HG03097 (cell line): ENCODE data around the gene MAJIN.

Source experiments
- ATAC-seq: cut with Tn5 transposase; IDR thresholded peaks from one replicate; pipeline ENCODE4 v1.9.1; 2021; ENCODE audit not compliant: unreplicated experiment, low FRiP score

MAJIN gene

DNA sequence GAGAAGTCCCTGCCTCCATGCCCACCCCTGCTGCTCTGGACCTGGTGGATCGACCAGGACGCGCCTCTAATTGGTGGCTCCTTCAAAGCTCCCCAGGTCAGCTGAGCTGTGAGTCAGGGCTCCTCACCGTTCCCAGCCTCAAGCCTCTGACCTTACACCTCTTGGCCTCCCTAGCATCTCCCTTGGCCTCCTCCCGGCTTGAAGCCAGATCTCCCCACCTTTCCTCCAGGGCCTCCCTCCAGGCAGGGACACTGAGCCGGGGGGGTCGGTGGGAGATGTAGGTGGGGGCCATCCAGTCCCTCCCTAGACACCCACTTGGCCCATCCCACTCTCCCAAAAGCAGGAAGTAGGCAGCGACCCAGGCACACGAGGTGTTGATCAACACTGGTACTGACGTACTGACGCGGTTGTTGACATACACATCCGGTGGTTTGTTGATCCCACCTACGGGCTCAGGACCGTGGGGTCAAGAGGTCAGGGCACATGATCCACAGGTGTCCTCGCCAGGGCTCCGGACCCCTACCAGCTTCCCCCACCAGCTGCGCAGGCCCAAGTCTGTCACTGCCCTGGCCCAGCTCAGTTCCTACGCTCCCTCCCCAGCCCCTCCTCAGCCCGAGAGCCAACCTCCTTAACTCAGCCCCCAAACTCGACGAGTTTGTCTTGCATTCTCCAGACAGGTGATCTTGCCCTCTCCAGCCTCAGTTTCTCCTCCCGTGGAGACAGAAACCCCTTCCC lies 55.7 kb downstream of the MAJIN start:
- peak; percentile 24 for ATAC-seq

DNA sequence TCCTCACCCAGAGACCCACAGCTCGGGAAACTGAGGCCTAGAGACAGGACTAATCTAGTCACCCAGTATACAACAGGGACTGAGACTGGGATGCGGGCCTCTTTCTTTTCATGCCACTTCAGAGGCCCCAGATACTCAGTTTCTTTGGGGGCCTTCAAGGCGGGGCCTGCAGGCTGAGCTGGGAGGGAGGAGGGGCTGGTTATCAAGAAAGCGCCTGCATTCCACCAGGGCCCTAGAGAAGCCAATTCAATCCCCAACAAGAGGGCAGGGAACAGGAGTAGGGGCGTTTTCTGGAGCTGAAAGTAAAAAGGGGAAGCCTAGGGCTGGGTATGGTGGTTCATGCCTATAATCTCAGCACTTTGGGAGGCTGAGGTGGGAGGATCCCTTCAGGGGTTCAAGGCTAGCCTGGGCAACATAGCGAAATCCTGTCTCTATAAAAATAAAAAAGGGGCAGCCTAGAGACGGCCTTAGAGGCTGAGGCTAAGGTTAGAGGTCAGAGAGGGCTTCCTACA lies 56.5 kb downstream of the MAJIN start:
- ATAC-seq = no peak

DNA sequence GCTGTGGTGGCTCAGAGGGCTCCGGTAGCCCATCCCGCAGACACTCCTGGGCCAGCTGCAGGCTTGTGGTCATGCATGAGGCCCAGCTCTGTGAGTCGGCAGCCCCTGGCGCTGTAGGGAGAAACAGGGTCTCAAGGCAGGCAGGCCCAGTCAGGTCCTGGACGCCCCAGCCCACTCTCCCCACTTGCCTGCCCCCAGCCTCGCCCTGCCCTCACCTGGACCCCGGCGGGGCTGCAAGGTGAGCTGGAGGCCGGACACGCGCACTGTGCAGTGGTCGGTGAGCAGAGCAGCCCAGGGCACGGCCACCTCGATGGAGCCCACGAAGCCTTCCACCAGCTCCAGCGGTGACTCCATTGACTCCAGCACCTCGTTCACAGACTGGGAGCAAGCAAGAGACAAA lies 57.8 kb downstream of the MAJIN start:
- ATAC-seq = no peak

DNA sequence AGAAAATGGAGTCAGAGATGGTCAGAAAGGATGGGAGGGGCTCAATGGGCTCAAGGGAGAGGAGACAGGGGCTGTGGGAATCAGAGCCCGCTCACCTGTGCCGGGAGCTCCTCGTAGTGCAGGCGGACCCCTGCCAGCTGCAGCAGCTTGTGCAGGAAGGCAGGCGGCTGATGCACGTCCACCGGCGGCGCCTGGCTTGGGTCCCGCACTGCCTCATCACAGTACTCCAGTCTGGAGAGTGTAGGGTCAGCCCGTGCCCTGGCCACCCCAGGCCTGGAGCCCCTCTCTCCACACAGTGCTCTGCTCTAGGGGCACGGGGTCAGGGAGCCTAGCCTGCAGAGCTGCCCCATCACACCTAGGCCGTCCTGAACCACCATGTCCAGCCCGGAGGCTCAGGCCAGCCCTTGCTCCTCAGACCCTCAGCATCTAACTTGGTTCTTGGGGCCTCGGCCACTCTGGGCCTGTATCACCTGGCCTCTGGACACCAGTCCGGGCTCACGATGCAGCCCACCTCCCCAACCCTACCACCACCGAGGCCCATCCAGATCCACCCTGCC lies 58.7 kb downstream of the MAJIN start:
- ATAC-seq = no peak

DNA sequence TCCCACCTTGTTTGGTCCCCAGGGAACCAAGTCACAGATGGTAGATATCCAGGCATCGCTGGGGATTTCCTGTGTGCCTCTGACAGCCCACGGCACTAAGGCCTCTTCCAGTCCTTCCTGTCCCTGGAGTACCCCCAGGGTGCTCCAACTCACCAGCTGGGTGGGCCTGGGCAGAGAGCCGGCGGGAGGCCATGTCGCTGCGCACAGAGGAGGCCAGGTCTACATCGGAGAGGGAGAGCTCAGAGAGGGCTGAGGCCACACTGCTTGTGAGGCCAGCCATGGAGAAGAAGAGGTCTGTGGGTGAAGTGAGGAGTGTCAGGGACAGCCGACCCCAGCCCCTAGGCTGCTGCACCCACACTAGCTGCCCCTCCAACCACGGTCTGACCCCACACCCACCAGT lies 60.2 kb downstream of the MAJIN start:
- no peak for ATAC-seq

DNA sequence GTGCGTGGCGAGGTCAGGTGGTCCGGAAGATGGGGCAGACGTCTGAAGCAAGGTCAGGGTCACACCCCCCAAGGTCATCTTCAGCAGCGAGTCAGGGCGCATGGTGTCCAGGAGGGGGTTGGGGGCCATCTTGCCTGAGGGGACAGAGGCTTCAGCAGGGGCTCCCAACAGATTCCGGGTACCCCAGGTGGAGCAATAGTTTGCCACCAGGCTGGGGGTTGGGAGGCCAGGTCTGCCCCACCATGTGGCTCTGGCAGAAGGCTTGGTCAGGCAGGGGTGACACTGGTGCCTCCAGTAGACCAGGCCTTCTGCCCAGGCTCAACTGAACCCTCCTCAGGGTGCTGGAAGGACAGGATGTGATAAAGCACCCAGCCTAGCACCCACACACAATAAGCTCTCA lies 60.8 kb downstream of the MAJIN start:
- ATAC-seq = no peak

DNA sequence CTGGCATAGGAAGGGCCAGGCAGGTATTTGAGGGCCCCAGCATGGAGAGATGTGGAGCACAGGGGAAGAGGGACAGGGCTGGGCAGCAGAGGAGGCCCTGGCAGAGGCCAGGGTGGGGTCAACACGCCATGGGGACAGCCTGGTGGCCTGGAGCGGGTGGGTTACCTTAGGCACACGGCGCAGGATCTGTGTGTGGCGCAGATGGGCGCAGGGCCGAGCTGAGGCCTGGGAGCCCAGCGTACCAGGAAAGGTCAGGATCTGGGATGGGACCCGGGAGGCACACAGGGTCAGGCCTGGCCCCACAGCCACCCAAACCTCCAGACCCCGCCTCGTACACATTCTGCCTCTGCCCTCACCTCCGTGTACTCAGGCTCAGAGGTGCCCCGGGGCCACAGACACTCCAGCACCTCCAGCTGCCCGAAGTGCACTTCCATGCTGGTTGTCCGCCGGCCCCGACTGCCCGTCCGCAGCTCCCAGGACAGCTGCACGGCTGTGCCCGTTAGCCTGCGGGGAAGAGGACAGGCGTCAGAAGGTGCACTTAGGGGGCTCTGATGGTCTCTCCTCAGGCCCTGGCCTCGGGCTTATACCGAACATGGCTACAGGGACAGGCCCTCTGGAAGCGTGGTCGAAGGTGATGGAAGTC lies 61.3 kb downstream of the MAJIN start:
- ATAC-seq = no peak

DNA sequence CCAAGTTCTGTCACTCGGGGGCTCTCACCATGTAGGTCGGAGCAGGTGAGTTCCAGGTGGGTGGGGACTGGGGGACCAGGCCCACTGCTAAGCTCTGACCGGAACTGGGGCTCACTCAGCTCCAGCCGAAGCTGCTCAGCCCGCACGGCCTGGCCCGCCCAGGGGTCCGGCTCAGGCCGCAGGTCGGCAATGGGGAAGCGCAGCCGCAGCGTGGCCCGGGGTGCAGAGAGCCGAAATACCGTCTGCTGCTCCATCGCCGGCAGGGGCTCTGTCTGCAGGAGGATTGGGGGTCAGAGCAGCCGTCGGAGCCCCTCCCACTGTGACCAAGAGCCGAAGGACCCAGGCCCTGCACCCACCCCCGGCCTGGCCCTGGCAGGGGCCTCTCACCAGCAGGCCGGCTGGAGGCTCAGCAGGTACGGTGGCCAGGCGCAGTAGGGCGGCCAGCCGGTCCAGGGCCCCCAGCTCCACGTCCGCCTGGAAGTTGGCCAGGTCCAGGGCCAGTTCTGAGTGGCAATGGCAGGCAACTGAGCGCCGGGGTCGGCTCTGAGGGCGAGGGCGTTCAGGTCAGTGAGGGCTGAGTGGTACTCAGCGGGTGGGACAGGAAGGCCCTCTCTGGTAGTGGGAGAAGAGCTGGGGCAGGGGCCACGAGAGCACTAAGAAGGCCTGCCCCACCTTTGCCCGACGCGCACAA lies 62.1 kb downstream of the MAJIN start:
- no peak for ATAC-seq

DNA sequence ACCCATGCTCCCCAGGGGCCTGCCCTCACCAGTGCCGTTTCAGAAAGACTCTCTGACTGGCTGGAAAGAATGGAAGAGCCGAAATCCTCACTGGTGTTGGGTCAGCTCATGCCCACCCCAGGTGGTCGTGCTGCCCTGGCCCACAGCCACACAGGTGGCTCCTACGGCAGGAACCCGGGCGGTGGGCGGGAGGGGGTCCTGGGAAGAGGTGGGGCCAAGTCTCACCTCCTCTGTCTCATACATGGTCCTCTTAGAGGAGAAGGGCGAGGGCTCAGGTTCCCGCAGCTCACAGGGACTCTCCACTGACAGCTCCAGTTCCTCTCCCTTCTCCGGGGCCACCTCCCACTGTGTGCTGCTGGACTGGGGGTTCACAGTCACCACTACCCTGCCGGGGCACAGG lies 63.1 kb downstream of the MAJIN start:
- ATAC-seq = no peak

DNA sequence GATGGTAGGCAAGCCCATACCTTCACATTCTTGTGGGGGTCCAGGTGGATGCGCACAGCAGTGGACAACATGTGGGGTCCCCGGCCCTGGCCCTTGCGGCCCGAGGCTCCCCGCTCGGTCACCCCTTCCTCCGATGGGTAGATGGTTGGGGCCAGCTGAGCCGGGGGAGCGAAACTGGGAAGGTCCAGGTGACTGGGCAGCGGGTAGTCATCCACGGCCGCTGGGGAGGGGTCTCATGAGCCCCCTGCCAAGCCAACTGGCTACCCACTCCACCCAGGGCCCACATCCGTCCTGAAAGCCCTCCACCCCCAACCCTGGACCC lies 65.6 kb downstream of the MAJIN start:
- no peak for ATAC-seq

DNA sequence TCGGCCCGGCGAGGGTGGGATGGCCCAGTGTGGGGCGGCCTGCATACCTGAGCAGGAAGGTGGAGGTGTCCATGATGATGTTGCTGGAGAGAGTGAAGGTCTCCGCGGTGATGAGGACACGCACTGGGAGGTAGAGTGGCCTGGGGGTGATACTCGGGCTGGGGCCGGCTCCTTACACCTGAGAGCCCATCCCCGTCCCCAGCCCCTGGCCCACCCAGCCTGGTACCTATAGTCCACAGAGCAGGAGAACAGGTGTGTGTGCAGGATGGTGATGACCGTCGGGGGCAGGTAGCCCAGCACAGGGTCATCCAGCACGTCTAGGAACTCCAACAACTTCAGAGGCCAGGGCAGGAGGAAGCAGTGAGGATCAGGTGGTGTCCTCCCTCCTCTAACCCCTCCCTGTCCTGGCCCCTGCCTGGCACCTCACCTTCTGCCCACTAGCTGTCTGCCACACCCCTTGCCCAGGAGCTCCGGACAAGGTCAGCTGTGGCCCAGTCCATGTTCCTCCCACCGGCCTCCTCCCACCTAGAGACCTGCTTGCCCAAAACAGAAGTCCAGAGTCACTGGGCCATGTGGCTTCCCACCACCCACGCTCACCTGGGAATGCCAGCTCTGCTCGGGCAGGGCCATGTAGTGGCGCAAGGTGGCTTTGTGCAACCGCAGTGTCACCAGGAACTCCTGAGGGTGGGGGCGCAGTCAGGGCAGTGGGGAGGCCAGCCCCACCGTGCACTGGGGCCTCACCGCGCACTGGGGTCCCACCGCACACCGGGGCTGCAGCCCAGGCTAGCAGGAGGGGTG lies 66.2 kb downstream of the MAJIN start:
- ATAC-seq = no peak

DNA sequence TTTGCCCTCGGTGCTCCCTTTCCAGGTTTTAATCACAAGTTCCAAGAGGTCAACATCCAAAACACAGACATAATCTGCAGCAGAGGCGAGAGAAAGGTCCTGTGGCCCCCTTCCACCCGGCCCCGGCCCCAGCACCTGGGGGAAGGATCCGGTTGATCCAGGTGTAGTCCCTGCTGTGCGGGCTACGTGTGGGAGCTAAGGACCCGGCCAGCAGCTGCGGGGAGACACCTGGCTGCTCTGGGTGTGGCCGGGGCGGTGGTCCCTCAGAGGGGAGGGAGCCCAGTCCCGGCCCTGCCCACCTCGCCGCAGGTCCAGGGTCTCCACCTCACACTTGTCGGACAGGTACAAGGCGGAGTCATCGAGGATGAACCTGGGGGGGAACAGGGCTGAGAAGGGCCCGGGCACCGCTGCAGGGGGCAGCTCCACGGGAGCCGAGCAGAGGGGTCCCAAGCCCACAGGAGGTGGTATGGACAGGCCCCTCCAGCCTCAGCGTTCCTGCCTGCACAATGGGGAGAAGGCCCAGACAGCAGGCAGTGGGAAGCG lies 68.5 kb downstream of the MAJIN start:
- ATAC-seq = no peak

DNA sequence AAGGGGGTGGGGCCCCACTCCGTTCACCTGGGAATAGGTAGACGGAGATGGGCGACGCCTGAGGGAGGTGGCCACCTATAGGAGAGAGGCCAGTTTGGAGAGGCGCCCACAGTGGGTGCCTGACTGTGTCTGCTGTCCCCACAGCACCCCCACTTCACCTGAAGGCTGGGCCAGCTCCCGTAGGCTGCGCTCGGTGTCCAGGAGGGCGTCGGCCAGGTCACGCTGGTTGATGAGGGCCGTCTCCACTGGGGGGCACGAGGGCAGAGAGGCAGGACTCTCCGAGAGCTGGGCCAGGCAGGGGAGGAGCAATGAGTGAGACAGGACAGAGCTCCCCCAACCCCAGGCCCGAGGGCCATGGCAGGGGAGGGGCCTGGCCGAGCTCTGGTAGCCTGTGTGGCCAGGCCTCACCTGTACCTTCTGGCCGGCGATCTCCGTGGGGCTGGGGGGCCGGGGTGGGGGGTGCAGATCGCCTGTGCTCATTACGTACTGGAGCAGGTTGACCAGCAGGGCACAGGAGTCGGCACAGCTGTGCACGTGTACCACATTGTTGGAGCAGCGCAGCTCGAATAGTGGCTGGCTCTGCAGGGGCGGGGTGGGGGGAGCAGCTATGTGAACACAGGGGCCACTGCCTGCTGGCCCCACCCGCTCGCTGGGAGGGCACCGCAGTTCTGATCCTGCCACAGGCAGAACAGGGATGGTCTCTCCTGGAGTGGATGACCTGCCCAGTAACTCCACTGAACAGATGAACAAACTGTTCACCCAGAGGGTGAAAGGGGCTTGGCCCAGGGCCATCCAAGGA lies 69.6 kb downstream of the MAJIN start:
- no peak for ATAC-seq

DNA sequence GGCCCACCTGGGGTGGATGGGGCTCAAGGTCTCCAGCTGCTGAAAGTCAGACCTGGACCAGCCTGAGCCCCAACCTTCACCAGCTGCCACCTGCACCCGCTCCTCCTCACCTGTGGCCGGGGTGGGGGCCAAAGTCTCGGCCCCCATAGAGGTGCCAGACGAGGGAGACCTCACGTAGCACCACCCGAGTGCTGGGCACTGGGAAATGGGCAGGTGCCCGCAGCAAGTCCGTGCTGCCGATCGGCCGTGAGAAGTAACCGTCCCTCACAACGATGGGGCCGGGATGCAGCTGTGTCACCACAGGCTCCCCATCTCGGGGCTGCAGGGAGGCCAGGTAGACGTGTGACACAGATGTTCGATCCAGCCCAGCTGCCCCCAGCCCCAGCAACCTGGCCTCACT lies 71.1 kb downstream of the MAJIN start:
- ATAC-seq = no peak

DNA sequence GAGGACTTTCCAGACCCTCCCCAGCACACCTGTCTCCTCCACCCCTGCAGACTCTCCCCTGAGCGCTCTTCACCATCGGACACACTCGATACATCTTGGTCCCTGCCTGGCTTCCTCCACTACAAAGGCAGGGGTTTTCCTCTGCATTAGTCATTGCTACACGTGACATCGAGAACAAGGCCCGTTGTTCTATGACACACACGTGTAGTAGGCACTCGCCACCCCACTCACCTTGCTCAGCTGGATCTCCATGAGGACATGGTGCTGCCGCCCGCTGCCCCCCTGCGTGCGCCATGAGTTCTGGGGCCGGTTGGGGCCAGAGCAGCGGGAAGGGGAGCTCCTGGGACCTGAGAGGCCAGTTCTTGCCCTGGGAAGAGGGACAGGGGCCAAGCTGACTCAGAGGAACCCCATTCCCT lies 71.6 kb downstream of the MAJIN start:
- no peak for ATAC-seq

DNA sequence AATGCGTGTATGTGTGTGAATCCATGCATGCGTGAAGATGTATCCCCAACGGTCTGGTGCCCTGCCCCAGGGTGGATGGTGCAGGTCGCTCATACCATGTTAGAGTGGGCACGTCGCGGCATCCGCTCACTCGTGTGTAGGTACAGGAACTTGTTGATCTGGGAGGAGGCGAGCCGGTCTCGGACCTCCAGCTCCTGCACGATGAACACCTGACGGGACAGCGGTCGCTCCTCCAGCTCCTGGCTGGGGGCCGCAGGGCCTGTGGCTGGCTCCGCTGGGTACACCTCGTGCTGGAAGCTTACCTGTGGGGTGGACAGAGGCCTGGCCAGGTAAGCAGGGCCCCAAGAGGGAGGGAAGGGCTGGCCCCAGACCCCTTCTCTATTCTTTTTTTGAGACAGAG lies 73.4 kb downstream of the MAJIN start:
- ATAC-seq = no peak

DNA sequence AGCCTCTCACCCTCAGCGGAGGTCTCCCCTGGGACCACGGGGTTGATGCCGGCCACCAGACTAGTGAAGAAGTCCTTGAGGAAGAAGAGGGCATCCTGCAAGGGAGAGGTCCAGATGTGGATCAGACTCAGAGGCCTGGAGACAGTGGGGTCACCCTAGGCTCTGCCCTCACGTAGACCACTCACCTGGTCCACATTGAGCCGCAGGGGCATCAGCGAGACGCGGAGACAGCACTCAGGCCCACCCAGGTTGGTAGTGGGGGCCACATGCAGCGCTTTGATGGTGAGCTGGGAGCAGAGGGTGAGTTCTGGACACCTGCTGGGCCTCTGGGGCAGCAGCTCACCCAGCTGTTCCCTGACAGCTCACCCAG lies 73.8 kb downstream of the MAJIN start:
- no peak for ATAC-seq

DNA sequence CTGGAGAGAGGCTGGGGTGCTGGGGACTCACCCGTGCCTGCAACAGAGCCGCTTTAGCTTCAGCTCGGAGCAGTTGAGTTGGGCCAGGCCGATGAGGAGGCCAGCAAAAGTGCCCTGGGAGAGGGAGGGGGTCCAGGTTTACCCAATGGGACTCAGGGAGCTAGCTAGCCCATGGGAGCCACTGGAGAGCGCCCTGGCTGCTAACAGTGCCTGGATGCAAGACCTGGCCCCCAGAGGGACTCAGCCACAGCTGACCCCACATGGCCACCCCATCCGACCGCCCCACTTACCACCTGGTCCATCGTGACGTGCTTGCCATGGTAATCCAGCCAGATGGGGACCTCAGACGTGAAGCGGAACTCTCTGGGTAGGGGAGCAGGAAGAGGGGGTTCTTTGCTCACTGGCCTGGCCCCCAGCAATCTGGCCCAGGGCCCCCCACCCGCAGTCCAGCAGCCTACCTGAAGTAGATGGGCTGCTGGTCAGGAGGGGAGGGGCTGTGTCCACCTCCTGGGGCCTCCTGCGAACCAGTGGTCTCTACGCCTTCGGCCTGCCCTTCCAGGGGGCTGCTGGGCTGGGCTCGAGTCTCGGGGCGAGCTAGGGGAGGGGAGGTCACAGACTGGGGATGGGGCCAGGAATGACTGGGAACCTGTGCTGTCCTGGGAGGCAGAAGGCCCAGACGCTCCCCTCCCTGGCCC lies 74.4 kb downstream of the MAJIN start:
- ATAC-seq = no peak

DNA sequence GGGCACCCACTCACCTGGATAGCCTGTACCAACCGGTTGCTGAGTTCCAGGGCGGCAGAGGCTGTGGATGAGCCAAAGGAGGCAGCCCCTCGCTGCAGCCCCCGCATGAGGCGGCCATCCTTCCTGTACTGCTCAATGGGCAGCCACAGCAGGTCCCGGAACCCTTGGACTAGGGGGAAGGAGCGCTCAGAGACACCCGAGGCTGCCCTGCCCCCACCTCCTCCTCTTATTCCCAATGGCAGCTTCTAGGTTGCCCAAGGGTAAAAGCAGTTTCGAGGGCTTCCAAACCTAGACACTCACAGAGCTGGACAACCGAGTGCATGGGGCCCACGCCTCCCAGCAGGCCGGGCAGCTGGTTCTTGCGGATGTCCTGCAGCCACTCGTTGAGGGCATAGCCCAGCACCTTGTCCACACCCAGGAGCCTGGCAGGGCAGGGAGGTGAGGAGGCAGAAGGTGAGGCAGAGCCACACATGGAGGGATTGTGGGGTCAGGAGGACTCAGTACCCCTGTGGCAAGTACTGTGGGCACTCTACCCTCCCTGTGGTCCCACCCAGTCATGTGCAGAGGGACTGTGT lies 75.4 kb downstream of the MAJIN start:
- ATAC-seq = no peak
